Measurements from ENCODE around the gene ZNF512. TPM values are rescaled to one million over a fixed set of nuclear protein-coding genes. Genes with fewer than 3 reads are reported as not detected.
A peak's percentile ranks its signal among the peaks of the same experiment; 100 is the strongest.
"Not testable (repeated sequence)": the region's sequence is repeated elsewhere in the genome, so short reads cannot be mapped to it uniquely, and the experiment has no call there.

ZNF512 gene
- polyA plus RNA-seq, 1 donor (not counting 4 experiments of a cell fraction or from before 2014, with no cell fraction given) = 16.6 TPM

- H3K9ac ChIP-seq (ENCODE audit: control insufficient read depth, extremely low read depth, insufficient read depth, low read length) = peak overlapping the region; percentile 100
- H4K20me1 ChIP-seq (ENCODE audit: control insufficient read depth, extremely low read depth, insufficient read depth, low read length) = no peaks in the 10 kb centered on the region
- H3K27me3 ChIP-seq (ENCODE audit: control insufficient read depth, extremely low read depth, insufficient read depth, low read length) = no peaks in the 10 kb centered on the region
- peak; percentile 77 for DNase-seq (ENCODE audit: low read depth, low spot score)
- dilution Hi-C loops (cut with MboI; ENCODE audit: extremely low pct_ligation_motif_present, low sequenced_read_pairs) = no loop called here
- no peaks in the 10 kb centered on the region for H3K9me3 ChIP-seq (ENCODE audit: control insufficient read depth, low read depth, low read length)
- TF ChIP-seq EZH2 (IDR thresholded peaks at IDR 0.05; ENCODE audit: low read length) (no peak), CTCF (optimal IDR thresholded peaks at IDR 0.05 in 1 of 3, IDR thresholded peaks at IDR 0.05 in 1 of 3, conservative IDR thresholded peaks at IDR 0.05 in 1 of 3; ENCODE audit: extremely low read depth in 1 of 3, insufficient read depth in 2 of 3, low read length in 3 of 3) (no peak)
- H3K27ac ChIP-seq (ENCODE audit: control insufficient read depth, insufficient read depth, low read length) = peak overlapping the region; percentile 99
- peak; percentile 79 for FAIRE-seq
- H3K36me3 ChIP-seq (ENCODE audit: control insufficient read depth in 2 of 2, extremely low read depth in 1 of 2, insufficient read depth in 2 of 2, low read length in 2 of 2) = peaks cover 12 to 19% of the 10 kb centered on the region in 2 experiments
- peaks cover 22% of the 10 kb centered on the region for H3K79me2 ChIP-seq (ENCODE audit: control insufficient read depth, insufficient read depth, low read length)
- H3K4me3 ChIP-seq (ENCODE audit: control insufficient read depth in 2 of 3, extremely low read depth in 1 of 3, insufficient read depth in 2 of 3, low read depth in 1 of 3, low read length in 3 of 3) = peak overlapping the region; percentile 87 to 99 (median 97)
- no peaks in the 10 kb centered on the region for H3K9me1 ChIP-seq (ENCODE audit: control insufficient read depth, extremely low read depth, insufficient read depth, low read length)
- no peak overlapping the region for H2AFZ ChIP-seq (ENCODE audit: control insufficient read depth, low read length)
- H3K4me2 ChIP-seq (ENCODE audit: control insufficient read depth, extremely low read depth, insufficient read depth, low read depth, low read length) = peak overlapping the region; percentile 76
- peaks cover 30% of the 10 kb centered on the region for H3K4me1 ChIP-seq (ENCODE audit: control insufficient read depth, extremely low read depth, insufficient read depth, low read length)
Measured at GRCh38 chr2:27627963-27628766, 45.3 kb downstream of the ZNF512 start.

GRCh38 chr2:27628767-27629709, 46.2 kb downstream of the ZNF512 start, which contains the start of the genes CCDC121 and GPN1:
Gene CCDC121 (minus strand): TSS chr2:27629012. CDS start chr2:27627799, 1,213 bp downstream.
Gene GPN1 (plus strand): TSS chr2:27629050. CDS start chr2:27629059, 9 bp downstream.
- Histone ChIP-seq H3K36me3 (ENCODE audit: control insufficient read depth in 2 of 2, extremely low read depth in 1 of 2, insufficient read depth in 2 of 2, low read length in 2 of 2) (peaks cover 14 to 21% of the 10 kb centered on the region in 2 experiments), H4K20me1 (ENCODE audit: control insufficient read depth, extremely low read depth, insufficient read depth, low read length) (no peaks in the 10 kb centered on the region), H3K9ac (ENCODE audit: control insufficient read depth, extremely low read depth, insufficient read depth, low read length) (peak within 1 kb of the TSS; percentile 100), H3K4me1 (ENCODE audit: control insufficient read depth, extremely low read depth, insufficient read depth, low read length) (peaks cover 30% of the 10 kb centered on the region), H3K9me3 (ENCODE audit: control insufficient read depth, low read depth, low read length) (no peaks in the 10 kb centered on the region), H3K4me3 (ENCODE audit: control insufficient read depth in 2 of 3, extremely low read depth in 1 of 3, insufficient read depth in 2 of 3, low read depth in 1 of 3, low read length in 3 of 3) (peak within 1 kb of the TSS; percentile 87 to 99 (median 97)), H2AFZ (ENCODE audit: control insufficient read depth, low read length) (peak within 1 kb of the TSS; percentile 95), H3K79me2 (ENCODE audit: control insufficient read depth, insufficient read depth, low read length) (peaks cover 22% of the 10 kb centered on the region), H3K27me3 (ENCODE audit: control insufficient read depth, extremely low read depth, insufficient read depth, low read length) (no peaks in the 10 kb centered on the region), H3K4me2 (ENCODE audit: control insufficient read depth, extremely low read depth, insufficient read depth, low read depth, low read length) (peak within 1 kb of the TSS; percentile 76), H3K27ac (ENCODE audit: control insufficient read depth, insufficient read depth, low read length) (peak within 1 kb of the TSS; percentile 99), H3K9me1 (ENCODE audit: control insufficient read depth, extremely low read depth, insufficient read depth, low read length) (no peaks in the 10 kb centered on the region)
- no peak for TF ChIP-seq CTCF (optimal IDR thresholded peaks at IDR 0.05 in 1 of 3, IDR thresholded peaks at IDR 0.05 in 1 of 3, conservative IDR thresholded peaks at IDR 0.05 in 1 of 3; ENCODE audit: extremely low read depth in 1 of 3, insufficient read depth in 2 of 3, low read length in 3 of 3)
- no peak for TF ChIP-seq EZH2 (IDR thresholded peaks at IDR 0.05; ENCODE audit: low read length)
- DNase-seq (ENCODE audit: low read depth, low spot score) (peak; percentile 63), FAIRE-seq (no peak)
- dilution Hi-C loops (cut with MboI; ENCODE audit: extremely low pct_ligation_motif_present, low sequenced_read_pairs) = no loop called here

- DNase-seq (ENCODE audit: low read depth, low spot score); H2AFZ ChIP-seq (ENCODE audit: control insufficient read depth, low read length); H3K27ac ChIP-seq (ENCODE audit: control insufficient read depth, insufficient read depth, low read length); H3K9me3 ChIP-seq (ENCODE audit: control insufficient read depth, low read depth, low read length); FAIRE-seq; H4K20me1 ChIP-seq (ENCODE audit: control insufficient read depth, extremely low read depth, insufficient read depth, low read length); H3K4me3 ChIP-seq (ENCODE audit: control insufficient read depth in 2 of 3, extremely low read depth in 1 of 3, insufficient read depth in 2 of 3, low read depth in 1 of 3, low read length in 3 of 3); dilution Hi-C loops (cut with MboI; ENCODE audit: extremely low pct_ligation_motif_present, low sequenced_read_pairs); H3K9me1 ChIP-seq (ENCODE audit: control insufficient read depth, extremely low read depth, insufficient read depth, low read length); H3K27me3 ChIP-seq (ENCODE audit: control insufficient read depth, extremely low read depth, insufficient read depth, low read length); H3K9ac ChIP-seq (ENCODE audit: control insufficient read depth, extremely low read depth, insufficient read depth, low read length): not testable (repeated sequence)
- Histone ChIP-seq H3K4me2 (ENCODE audit: control insufficient read depth, extremely low read depth, insufficient read depth, low read depth, low read length) (peak overlapping the region; percentile 76), H3K4me1 (ENCODE audit: control insufficient read depth, extremely low read depth, insufficient read depth, low read length) (peaks cover 30% of the 10 kb centered on the region), H3K36me3 (ENCODE audit: control insufficient read depth in 2 of 2, extremely low read depth in 1 of 2, insufficient read depth in 2 of 2, low read length in 2 of 2) (peaks cover 18 to 31% of the 10 kb centered on the region in 2 experiments), H3K79me2 (ENCODE audit: control insufficient read depth, insufficient read depth, low read length) (peaks cover 22% of the 10 kb centered on the region)
Measured at GRCh38 chr2:27630257-27630656, 47.4 kb downstream of the ZNF512 start.

Data from keratinocyte (primary cell).